Activated T-helper 2 cell treated with anti-CD3 and anti-CD28 coated beads, Interferon-gamma antibody, Interleukin-2, Interleukin-4, amounts not matched to agents 10 μg/mL and 5 μg/mL and 100 μg/mL, durations not matched to agents 14 hours and 24 hours and 36 hours (primary cell): ENCODE data around the gene SYNDIG1. TPM values are rescaled to one million over a fixed set of nuclear protein-coding genes. Genes with fewer than 3 reads are reported as not detected.

Experiments used
- DNase-seq: peaks from one replicate; pipeline ENCODE4 v3.0.0; 2021; ENCODE audit warnings: low spot score
- H3K27ac Mint-ChIP-seq: one replicate; pipeline ENCODE4 v1.8.0; 2021; ENCODE audit warnings: mixed read lengths
- H3K27me3 Mint-ChIP-seq: one replicate; pipeline ENCODE4 v1.8.0; 2021; ENCODE audit warnings: low read depth, mixed read lengths
- H3K36me3 Mint-ChIP-seq: one replicate; pipeline ENCODE4 v1.8.0; 2021; ENCODE audit warnings: low read depth, mixed read lengths
- H3K4me1 Mint-ChIP-seq: one replicate; pipeline ENCODE4 v1.8.0; 2021; ENCODE audit warnings: low read depth, mixed read lengths
- H3K4me3 Mint-ChIP-seq: one replicate; pipeline ENCODE4 v1.8.0; 2021; ENCODE audit warnings: low read depth, mild to moderate bottlenecking, moderate library complexity, mixed read lengths
- H3K9me3 Mint-ChIP-seq: one replicate; pipeline ENCODE4 v1.8.0; 2021; ENCODE audit warnings: mixed read lengths
- intact Hi-C: fragments of 100-400 bp; cut with micrococcal nuclease; formaldehyde crosslinking; loops from one replicate; pipeline ENCODE4 v1.15.1; 2023
- total RNA-seq: library from RNA; stranded (reverse); gene quantifications from 2 replicates; pipeline ENCODE4 v1.2.3, GENCODE V29; 2022

SYNDIG1 gene
- total RNA-seq, 1 donor from 2014 or later: not detected

DNA sequence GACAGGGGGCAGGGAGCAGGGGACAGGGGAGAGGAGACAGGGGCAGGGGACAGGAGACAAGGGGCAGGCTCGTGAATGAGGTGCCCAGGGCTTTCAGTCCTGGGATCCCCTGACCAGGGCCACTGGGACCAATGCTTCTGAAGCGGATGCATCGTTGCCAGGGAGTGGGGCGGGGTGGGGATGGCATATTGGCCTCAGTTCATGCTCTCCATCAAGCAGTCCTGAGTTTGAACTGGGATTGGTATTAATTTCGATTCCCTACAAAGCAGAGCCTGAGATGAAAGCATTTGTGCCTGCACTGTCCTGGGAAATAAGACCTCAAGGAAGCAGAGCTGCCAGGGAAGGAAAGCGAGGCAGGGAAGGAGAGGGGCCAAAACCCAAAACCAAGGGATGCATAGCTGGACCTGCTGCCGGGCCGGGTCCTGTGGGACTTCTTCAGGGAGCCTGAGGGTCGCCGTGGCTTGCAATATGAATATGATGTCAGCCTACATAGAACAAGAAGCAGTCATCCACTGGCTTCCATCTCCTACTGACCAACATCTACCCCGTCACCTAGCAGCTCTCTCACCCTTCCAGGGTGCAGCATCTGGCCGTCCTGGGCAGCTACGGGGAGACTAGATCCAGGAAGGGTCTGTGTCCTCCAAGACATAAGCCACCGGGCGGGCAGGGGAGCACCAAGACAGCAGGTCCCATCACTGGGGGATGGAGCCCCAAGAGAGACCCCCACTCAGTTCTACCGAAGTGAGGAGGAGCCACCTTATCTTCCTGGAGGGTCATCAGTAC lies 233.3 kb downstream of the SYNDIG1 start:
- no peak overlapping the region for H3K27ac Mint-ChIP-seq
- no peak overlapping the region for H3K4me3 Mint-ChIP-seq
- no peaks in the 10 kb centered on the region for H3K9me3 Mint-ChIP-seq
- H3K4me1 Mint-ChIP-seq: no peaks in the 10 kb centered on the region
- no peaks in the 10 kb centered on the region for H3K36me3 Mint-ChIP-seq
- no peaks in the 10 kb centered on the region for H3K27me3 Mint-ChIP-seq
- no peak for DNase-seq
- intact Hi-C loops: no loop called here

DNA sequence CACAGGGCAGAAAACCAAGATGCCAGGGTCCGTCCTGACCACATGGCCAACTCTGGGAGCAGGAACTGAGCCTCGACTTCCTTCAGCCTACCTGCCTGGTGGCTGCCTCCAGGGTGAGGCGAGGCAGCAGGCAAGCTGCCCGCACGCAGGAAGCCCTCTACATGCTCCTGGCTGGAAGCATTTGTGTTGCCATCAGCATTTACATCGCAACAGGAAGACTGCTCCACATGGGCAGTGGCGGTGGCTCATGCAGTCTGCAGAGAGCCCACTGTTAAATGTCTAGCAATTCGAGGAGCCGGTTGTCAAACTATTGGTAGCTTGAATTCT lies 233.8 kb downstream of the SYNDIG1 start:
- Mint-ChIP-seq H3K27me3 (no peaks in the 10 kb centered on the region), H3K9me3 (no peaks in the 10 kb centered on the region), H3K36me3 (no peaks in the 10 kb centered on the region), H3K27ac (no peak overlapping the region), H3K4me1 (no peaks in the 10 kb centered on the region), H3K4me3 (no peak overlapping the region)
- intact Hi-C loops: no loop called here
- DNase-seq: no peak

- intact Hi-C loops: no loop called here
- no peaks in the 10 kb centered on the region for H3K27me3 Mint-ChIP-seq
- H3K4me1 Mint-ChIP-seq: no peaks in the 10 kb centered on the region
- no peak overlapping the region for H3K4me3 Mint-ChIP-seq
- H3K9me3 Mint-ChIP-seq: no peaks in the 10 kb centered on the region
- DNase-seq: no peak
- no peak overlapping the region for H3K27ac Mint-ChIP-seq
- no peaks in the 10 kb centered on the region for H3K36me3 Mint-ChIP-seq
Observed at GRCh38 chr20:24704899-24705298, 235.5 kb downstream of the SYNDIG1 start.

GRCh38 chr20:24705486-24705885 lies 236.1 kb downstream of the SYNDIG1 start:
- H3K36me3 Mint-ChIP-seq: no peaks in the 10 kb centered on the region
- H3K9me3 Mint-ChIP-seq: no peaks in the 10 kb centered on the region
- no peaks in the 10 kb centered on the region for H3K4me1 Mint-ChIP-seq
- intact Hi-C loops: no loop called here
- H3K27me3 Mint-ChIP-seq: no peaks in the 10 kb centered on the region
- no peak overlapping the region for H3K27ac Mint-ChIP-seq
- DNase-seq: no peak
- H3K4me3 Mint-ChIP-seq: no peak overlapping the region

DNA sequence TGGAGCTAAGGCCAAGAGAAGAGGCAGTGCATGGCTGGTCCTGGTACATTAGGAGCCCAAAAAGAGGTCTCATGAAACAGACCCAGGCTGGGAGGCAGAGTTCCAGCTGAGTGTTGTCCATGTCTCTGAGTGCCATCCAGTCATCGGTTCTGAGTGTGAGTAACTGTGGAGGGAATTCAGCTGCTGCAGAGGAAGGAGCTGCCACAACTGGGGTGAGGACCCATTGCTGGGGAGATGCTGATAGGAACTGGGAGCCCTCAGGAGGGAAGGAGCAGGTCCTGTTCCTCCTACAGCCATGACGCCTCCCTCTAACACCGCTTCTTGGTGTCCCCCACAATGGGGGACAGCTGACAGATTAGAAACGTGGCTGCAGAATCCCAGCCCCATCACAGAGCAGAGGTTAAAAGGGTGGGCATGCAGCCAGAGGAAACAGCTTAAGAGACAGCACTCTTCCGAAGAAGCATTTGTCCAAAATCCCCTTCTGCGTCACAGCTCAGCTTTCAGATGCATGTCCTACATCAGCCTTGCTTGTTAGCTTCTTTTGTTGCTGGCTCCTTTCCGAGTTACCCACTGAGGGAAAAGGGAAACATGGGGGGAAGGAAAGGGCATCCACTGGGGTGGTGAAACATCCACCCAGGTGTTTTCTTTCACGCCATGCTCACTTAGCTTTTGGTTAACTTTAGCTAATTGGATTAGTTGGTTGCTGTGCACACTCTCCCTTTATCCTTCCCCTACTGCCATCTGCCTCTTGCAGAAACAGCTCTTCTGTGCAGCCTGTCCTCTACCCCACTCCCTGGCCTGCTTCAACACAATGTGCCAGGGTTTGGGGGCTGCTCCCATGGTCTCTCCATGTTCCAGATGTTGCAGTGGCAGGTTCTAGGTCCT lies 239.2 kb downstream of the SYNDIG1 start:
- Mint-ChIP-seq H3K27ac (no peak overlapping the region), H3K4me3 (no peak overlapping the region), H3K4me1 (no peaks in the 10 kb centered on the region), H3K36me3 (no peaks in the 10 kb centered on the region), H3K9me3 (no peaks in the 10 kb centered on the region), H3K27me3 (peaks cover 6% of the 10 kb centered on the region)
- no peak for DNase-seq
- intact Hi-C loops: no loop called here
